Transverse colon (tissue), 1 donor: Measurements from ENCODE around the gene XRCC6.

ENCODE experiments used
- EP300 ChIP-seq: sonication (generic); formaldehyde crosslinking; IDR thresholded peaks from one replicate; pipeline ENCODE4 v1.6.1; 2017; ENCODE audit warnings: antibody characterized with exemption, low read depth
- POLR2A ChIP-seq: fragments of 450-650 bp; IDR thresholded peaks from one replicate; pipeline ENCODE4 v1.6.1; 2016; ENCODE audit warnings: antibody characterized with exemption, mild to moderate bottlenecking, moderate library complexity

DNA sequence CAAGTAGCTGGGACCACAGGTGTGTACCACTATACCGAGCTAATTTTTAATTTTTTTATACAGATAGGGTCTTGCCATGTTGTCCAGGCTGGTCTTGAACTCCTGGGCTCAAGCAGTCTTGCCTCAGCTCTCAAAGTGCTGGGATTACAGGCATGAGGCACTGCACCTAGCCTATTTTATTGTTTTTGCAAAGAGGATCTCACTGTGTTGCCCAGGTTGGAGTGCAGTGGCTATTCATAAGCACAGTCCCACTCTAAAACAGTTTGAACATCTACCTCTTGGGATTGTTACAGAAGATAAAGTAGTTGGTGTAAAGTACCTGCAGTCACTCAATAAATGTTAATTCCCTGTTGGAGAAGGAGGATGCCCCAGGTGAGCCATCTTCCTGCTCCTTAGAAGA is 29.1 kb downstream of the XRCC6 start:
- TF ChIP-seq EP300 (no peak), POLR2A (no peak)
